ENCODE results near the gene FLT3.
A peak's percentile ranks its signal among the peaks of the same experiment; 100 is the strongest.

Gene FLT3

DNA sequence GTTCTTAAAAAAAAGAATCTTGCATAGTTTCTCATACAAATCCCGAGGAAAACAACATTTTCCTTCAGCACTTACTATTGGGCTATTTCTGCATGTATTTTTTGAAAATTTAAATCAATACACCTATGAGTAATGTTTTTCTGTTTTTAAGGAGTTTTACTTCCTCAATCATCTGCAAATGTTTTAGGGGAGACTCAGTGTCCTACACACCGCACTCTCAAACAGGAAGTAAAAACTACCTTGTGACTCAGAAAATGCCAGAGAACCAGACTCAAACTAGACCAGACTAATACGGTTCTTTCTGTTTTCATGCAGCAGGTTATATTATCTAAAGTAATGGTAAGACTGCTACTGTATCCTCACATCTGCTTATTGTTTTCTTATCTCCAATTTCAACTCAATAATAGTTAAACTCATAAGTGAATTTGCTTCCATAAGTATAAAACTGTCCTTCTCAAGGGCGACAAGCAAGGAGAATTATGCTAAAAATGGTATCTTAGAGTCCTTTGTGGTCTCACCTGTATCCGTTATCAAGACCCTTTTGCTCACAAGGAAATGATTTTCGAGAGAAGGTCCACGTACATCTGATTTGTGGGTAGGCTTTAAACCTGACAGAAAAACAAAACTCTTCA is 52.5 kb downstream of the FLT3 start:
- ChIA-PET CTCF (no interaction called here), POLR2A (ENCODE audit: low non-redundant PET) (no interaction called here)
- no peak overlapping the region for H3K27ac ChIP-seq
- TF ChIP-seq, protein P1, sequence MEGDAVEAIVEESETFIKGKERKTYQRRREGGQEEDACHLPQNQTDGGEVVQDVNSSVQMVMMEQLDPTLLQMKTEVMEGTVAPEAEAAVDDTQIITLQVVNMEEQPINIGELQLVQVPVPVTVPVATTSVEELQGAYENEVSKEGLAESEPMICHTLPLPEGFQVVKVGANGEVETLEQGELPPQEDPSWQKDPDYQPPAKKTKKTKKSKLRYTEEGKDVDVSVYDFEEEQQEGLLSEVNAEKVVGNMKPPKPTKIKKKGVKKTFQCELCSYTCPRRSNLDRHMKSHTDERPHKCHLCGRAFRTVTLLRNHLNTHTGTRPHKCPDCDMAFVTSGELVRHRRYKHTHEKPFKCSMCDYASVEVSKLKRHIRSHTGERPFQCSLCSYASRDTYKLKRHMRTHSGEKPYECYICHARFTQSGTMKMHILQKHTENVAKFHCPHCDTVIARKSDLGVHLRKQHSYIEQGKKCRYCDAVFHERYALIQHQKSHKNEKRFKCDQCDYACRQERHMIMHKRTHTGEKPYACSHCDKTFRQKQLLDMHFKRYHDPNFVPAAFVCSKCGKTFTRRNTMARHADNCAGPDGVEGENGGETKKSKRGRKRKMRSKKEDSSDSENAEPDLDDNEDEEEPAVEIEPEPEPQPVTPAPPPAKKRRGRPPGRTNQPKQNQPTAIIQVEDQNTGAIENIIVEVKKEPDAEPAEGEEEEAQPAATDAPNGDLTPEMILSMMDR (conservative IDR thresholded peaks at IDR 0.05; ENCODE audit: low read depth): no peak
- peak; percentile 23 for DNase-seq (ENCODE audit: low spot score)

GRCh38 chr13:28046981-28047380 is 53.4 kb downstream of the FLT3 start:
- ChIA-PET POLR2A (ENCODE audit: low non-redundant PET) (no interaction called here), CTCF (interaction anchor here (0.6 to 0.7 kb wide), 2 partner anchors 217 to 302 kb away, joined by 3 read pairs; no protein-coding TSS in a partner anchor)
- TF ChIP-seq, protein P1 (conservative IDR thresholded peaks at IDR 0.05; ENCODE audit: low read depth): no peak
- no peak for DNase-seq (ENCODE audit: low spot score)
- H3K27ac ChIP-seq: no peak overlapping the region

GRCh38 chr13:28045861-28046260 is 54.5 kb downstream of the FLT3 start:
- CTCF ChIA-PET: interaction anchor here (0.7 kb wide), 1 partner anchor 32 kb away, joined by 4 read pairs; no protein-coding TSS in a partner anchor
- H3K27ac ChIP-seq: no peak overlapping the region
- TF ChIP-seq, protein P1 (conservative IDR thresholded peaks at IDR 0.05; ENCODE audit: low read depth): no peak
- POLR2A ChIA-PET (ENCODE audit: low non-redundant PET): no interaction called here
- DNase-seq (ENCODE audit: low spot score): no peak

DNA sequence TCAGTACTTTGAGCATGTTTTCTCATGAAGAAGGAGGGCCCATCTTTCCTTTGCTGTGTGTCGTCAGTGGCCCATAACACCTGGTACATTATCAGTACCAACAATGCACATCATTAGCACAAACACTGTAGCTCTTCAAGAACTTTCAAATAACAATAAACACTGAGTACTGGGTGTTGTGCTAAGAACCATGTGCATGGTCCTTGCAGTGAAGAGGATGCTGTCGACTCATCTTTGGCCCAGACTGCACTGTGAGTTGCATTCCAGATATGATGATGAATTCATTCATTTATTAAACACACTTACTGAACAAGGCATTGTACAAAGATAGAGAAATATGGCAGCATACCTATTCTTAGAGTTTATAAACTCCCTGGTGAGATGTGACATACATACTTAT is 55.8 kb downstream of the FLT3 start:
- TF ChIP-seq, protein P1 (conservative IDR thresholded peaks at IDR 0.05; ENCODE audit: low read depth): no peak
- CTCF ChIA-PET: no interaction called here
- DNase-seq (ENCODE audit: low spot score): no peak
- POLR2A ChIA-PET (ENCODE audit: low non-redundant PET): no interaction called here
- no peak overlapping the region for H3K27ac ChIP-seq

- ChIA-PET POLR2A (ENCODE audit: low non-redundant PET) (no interaction called here), CTCF (interaction anchor here (0.7 kb wide), 1 partner anchor 218 kb away, joined by 4 read pairs; no protein-coding TSS in a partner anchor)
- no peak overlapping the region for H3K27ac ChIP-seq
- TF ChIP-seq, protein P1 (conservative IDR thresholded peaks at IDR 0.05; ENCODE audit: low read depth): no peak
- no peak for DNase-seq (ENCODE audit: low spot score)
These were observed 57.2 kb downstream of the FLT3 start for GRCh38 chr13:28043224-28043623.

GRCh38 chr13:28041501-28041900 is 58.9 kb downstream of the FLT3 start:
- H3K27ac ChIP-seq: no peak overlapping the region
- ChIA-PET POLR2A (ENCODE audit: low non-redundant PET) (no interaction called here), CTCF (no interaction called here)
- TF ChIP-seq, protein P1 (conservative IDR thresholded peaks at IDR 0.05; ENCODE audit: low read depth): no peak
- no peak for DNase-seq (ENCODE audit: low spot score)

Data from RWPE1 (cell line).